Smooth muscle cell (in vitro differentiated cells): Measurements from ENCODE around the gene SLC7A5. TPM values are rescaled to one million over a fixed set of nuclear protein-coding genes. Genes with fewer than 3 reads are reported as not detected.

ENCODE experiments used
- DNase-seq: peaks from one replicate; lab custom pipeline; 2025; ENCODE audit not compliant: unreplicated experiment; lab: John Stamatoyannopoulos, UW
- H2AFZ ChIP-seq: fragments of 200-600 bp; sonication (generic); 2 replicates; pipeline ENCODE4 v1.6.0; 2016; ENCODE audit warnings: antibody characterized with exemption, low read depth, mild to moderate bottlenecking
- H3F3A ChIP-seq: fragments of 200-600 bp; sonication (generic); 2 replicates; pipeline ENCODE4 v1.6.0; 2017; ENCODE audit warnings: antibody characterized with exemption, low read depth
- H3K27ac ChIP-seq: fragments of 200-600 bp; sonication (generic); 2 replicates; pipeline ENCODE4 v1.5.1; 2016; ENCODE audit warnings: low read depth, mild to moderate bottlenecking
- H3K27me3 ChIP-seq: fragments of 200-600 bp; sonication (generic); 2 replicates; pipeline ENCODE4 v1.6.1; 2016; ENCODE audit warnings: low read depth, mild to moderate bottlenecking
- H3K36me3 ChIP-seq: fragments of 200-600 bp; sonication (generic); 2 replicates; pipeline ENCODE4 v1.5.1; 2016; ENCODE audit warnings: low read depth
- H3K4me1 ChIP-seq: fragments of 200-600 bp; sonication (generic); 2 replicates; pipeline ENCODE4 v1.5.1; 2016; ENCODE audit warnings: low read depth
- H3K4me2 ChIP-seq: fragments of 200-600 bp; sonication (generic); 2 replicates; pipeline ENCODE4 v1.6.0; 2016; ENCODE audit warnings: mild to moderate bottlenecking
- H3K4me3 ChIP-seq: fragments of 200-600 bp; sonication (generic); 2 replicates; pipeline ENCODE4 v1.5.1; 2016; ENCODE audit warnings: mild to moderate bottlenecking
- H3K79me2 ChIP-seq: fragments of 200-600 bp; sonication (generic); 2 replicates; pipeline ENCODE4 v1.6.0; 2016; ENCODE audit warnings: low read depth, mild to moderate bottlenecking
- H3K9ac ChIP-seq: fragments of 200-600 bp; sonication (generic); 2 replicates; pipeline ENCODE4 v1.6.0; 2016; ENCODE audit warnings: low read depth
- H3K9me3 ChIP-seq: fragments of 200-600 bp; sonication (generic); replicated peaks from 2 replicates; pipeline ENCODE4 v1.5.1; 2016; ENCODE audit warnings: low read depth
- H4K20me1 ChIP-seq: fragments of 200-600 bp; sonication (generic); 2 replicates; pipeline ENCODE4 v1.6.0; 2016; ENCODE audit warnings: low read depth
- CTCF ChIP-seq: fragments of 200-600 bp; sonication (generic); IDR thresholded peaks from 2 replicates; pipeline ENCODE4 v1.5.1; 2017; ENCODE audit warnings: borderline replicate concordance, mild to moderate bottlenecking, antibody characterized with exemption; ENCODE audit not compliant: insufficient read depth, poor library complexity, severe bottlenecking
- WGBS: methylation state at CpG from one replicate; pipeline ENCODE4 v1.1.7; 2016; ENCODE audit warnings: low lambda C conversion rate; 5-methylcytosine and 5-hydroxymethylcytosine counted together
- polyA plus RNA-seq: library from polyadenylated mRNA; unstranded; fragments of >200 nt; fragmentation: Nextera tagmentation; extraction: Ambion mirVana; gene quantifications from 2 replicates; pipeline ENCODE4 v1.2.1, GENCODE V29; 2016
- total RNA-seq: library from RNA; depleted of rRNA; stranded (reverse); fragments of >200 nt; gene quantifications from 2 replicates; pipeline ENCODE4 v1.2.3, GENCODE V29; 2014

SLC7A5 gene
- total and polyA plus RNA-seq, 2 experiments from 2014 or later = 51.3 to 58.8 TPM

- Histone ChIP-seq H3K36me3 (no peaks in the 10 kb centered on the region), H3K27ac (peak overlapping the region; percentile 91), H3K4me1 (peaks cover 13% of the 10 kb centered on the region), H3K79me2 (no peaks in the 10 kb centered on the region), H2AFZ (no peak overlapping the region), H3K4me2 (peak overlapping the region; percentile 88), H3K27me3 (no peaks in the 10 kb centered on the region), H3K9ac (peak overlapping the region; percentile 80), H3F3A (peaks cover 9% of the 10 kb centered on the region), H4K20me1 (no peaks in the 10 kb centered on the region), H3K4me3 (peak overlapping the region; percentile 39), H3K9me3 (no peaks in the 10 kb centered on the region)
- 27% methylated on average over 15 of the region's 16 CpGs for WGBS
- no peak for DNase-seq
- no peak for TF ChIP-seq CTCF
These were observed 63.1 kb downstream of the SLC7A5 start for GRCh38 chr16:87806261-87806640.

GRCh38 chr16:87803385-87803784 is 65.9 kb downstream of the SLC7A5 start:
- DNase-seq = no peak
- TF ChIP-seq CTCF = no peak
- Histone ChIP-seq H3K4me3 (no peak overlapping the region), H3K27me3 (no peaks in the 10 kb centered on the region), H3K79me2 (no peaks in the 10 kb centered on the region), H3K4me2 (no peak overlapping the region), H3K4me1 (peaks cover 13% of the 10 kb centered on the region), H3K9ac (no peak overlapping the region), H4K20me1 (no peaks in the 10 kb centered on the region), H3K9me3 (no peaks in the 10 kb centered on the region), H2AFZ (no peak overlapping the region), H3F3A (peaks cover 7% of the 10 kb centered on the region), H3K27ac (no peak overlapping the region), H3K36me3 (no peaks in the 10 kb centered on the region)
- 91% methylated on average over 5 of the region's 5 CpGs for WGBS

- H3K27ac ChIP-seq = no peak overlapping the region
- H3K4me2 ChIP-seq = no peak overlapping the region
- no peaks in the 10 kb centered on the region for H4K20me1 ChIP-seq
- H2AFZ ChIP-seq = no peak overlapping the region
- peaks cover 13% of the 10 kb centered on the region for H3K4me1 ChIP-seq
- H3K9me3 ChIP-seq = no peaks in the 10 kb centered on the region
- H3K27me3 ChIP-seq = no peaks in the 10 kb centered on the region
- WGBS = 97% methylated on average over 8 of the region's 8 CpGs
- no peak overlapping the region for H3K4me3 ChIP-seq
- no peak overlapping the region for H3K9ac ChIP-seq
- no peak for TF ChIP-seq CTCF
- no peak for DNase-seq
- peaks cover 7% of the 10 kb centered on the region for H3F3A ChIP-seq
- no peaks in the 10 kb centered on the region for H3K79me2 ChIP-seq
- H3K36me3 ChIP-seq = no peaks in the 10 kb centered on the region
These were observed 66.6 kb downstream of the SLC7A5 start for GRCh38 chr16:87802670-87803069.

- H3F3A ChIP-seq = peaks cover 3% of the 10 kb centered on the region
- WGBS = 93% methylated on average over 16 of the region's 16 CpGs
- H3K4me2 ChIP-seq = no peak overlapping the region
- no peak for DNase-seq
- no peak overlapping the region for H3K4me3 ChIP-seq
- no peak overlapping the region for H2AFZ ChIP-seq
- H3K9me3 ChIP-seq = no peaks in the 10 kb centered on the region
- H3K27ac ChIP-seq = no peak overlapping the region
- TF ChIP-seq CTCF = no peak
- peaks cover 10% of the 10 kb centered on the region for H3K4me1 ChIP-seq
- no peaks in the 10 kb centered on the region for H3K27me3 ChIP-seq
- H3K79me2 ChIP-seq = no peaks in the 10 kb centered on the region
- H4K20me1 ChIP-seq = no peaks in the 10 kb centered on the region
- no peaks in the 10 kb centered on the region for H3K36me3 ChIP-seq
- no peak overlapping the region for H3K9ac ChIP-seq
These were observed 67.5 kb downstream of the SLC7A5 start for GRCh38 chr16:87801679-87802259.
